SU-DHL-6 (cell line): ENCODE data around the gene ULK3.

ENCODE experiments used
- H2AFZ ChIP-seq: fragments of 200-600 bp; sonication (generic); 2 replicates; pipeline ENCODE4 v1.6.1; 2014; ENCODE audit warnings: low read depth, mild to moderate bottlenecking, moderate library complexity, mixed read lengths, antibody characterized with exemption, low read length; ENCODE audit not compliant: severe bottlenecking
- H3F3A ChIP-seq: fragments of 200-600 bp; shearing (Covaris generic); 2 replicates; pipeline ENCODE4 v1.6.0; 2016; ENCODE audit warnings: antibody characterized with exemption, mild to moderate bottlenecking; ENCODE audit not compliant: insufficient read depth
- H3K27ac ChIP-seq: fragments of 200-600 bp; sonication (generic); 2 replicates; pipeline ENCODE4 v1.5.1; 2016; ENCODE audit warnings: low read depth, mild to moderate bottlenecking, low read length, moderate library complexity, mixed read lengths
- H3K27me3 ChIP-seq: fragments of 200-600 bp; sonication (generic), shearing (Covaris generic); 2 replicates; pipeline ENCODE4 v1.6.0; 2014; ENCODE audit warnings: mild to moderate bottlenecking, low read length
- H3K36me3 ChIP-seq: fragments of 200-600 bp; sonication (generic); 2 replicates; pipeline ENCODE4 v1.6.1; 2014; ENCODE audit warnings: mild to moderate bottlenecking, low read length, mixed read lengths
- H3K4me2 ChIP-seq: fragments of 300-600, 200-600 bp; shearing (Covaris generic), sonication (generic); 2 replicates; pipeline ENCODE4 v1.6.0; 2014; ENCODE audit warnings: low read length, low read depth, mild to moderate bottlenecking; ENCODE audit not compliant: poor library complexity, severe bottlenecking
- H3K4me3 ChIP-seq: fragments of 200-600 bp; sonication (generic); 2 replicates; pipeline ENCODE4 v1.5.1; 2014; ENCODE audit warnings: antibody characterized with exemption, low read length, mild to moderate bottlenecking, mixed read lengths; ENCODE audit not compliant: insufficient read depth, poor library complexity, severe bottlenecking
- H3K79me2 ChIP-seq: fragments of 200-600 bp; sonication (generic); 2 replicates; pipeline ENCODE4 v1.6.1; 2014; ENCODE audit warnings: mild to moderate bottlenecking, low read length, moderate library complexity; ENCODE audit not compliant: insufficient read depth
- H3K9ac ChIP-seq: fragments of 200-600 bp; sonication (generic); 2 replicates; pipeline ENCODE4 v1.7.0; 2014; ENCODE audit warnings: mild to moderate bottlenecking, low read length
- H3K9me2 ChIP-seq: fragments of 200-600 bp; sonication (generic); replicated peaks from 2 replicates; pipeline ENCODE4 v1.6.1; 2014; ENCODE audit warnings: low read length; ENCODE audit not compliant: insufficient read depth
- H3K9me3 ChIP-seq: fragments of 200-600 bp; sonication (generic); 2 replicates; pipeline ENCODE4 v1.6.1; 2014; ENCODE audit warnings: low read length, mixed read lengths; ENCODE audit not compliant: insufficient read depth
- H4K20me1 ChIP-seq: fragments of 200-600 bp; sonication (generic); 2 replicates; pipeline ENCODE4 v1.6.1; 2014; ENCODE audit warnings: low read depth, mild to moderate bottlenecking, antibody characterized with exemption, low read length, moderate library complexity, mixed read lengths
- CTCF ChIP-seq: fragments of 200-600 bp; sonication (generic); IDR thresholded peaks from one replicate; pipeline ENCODE4 v1.5.1; 2017; ENCODE audit warnings: antibody characterized with exemption, mild to moderate bottlenecking, low read length, moderate library complexity; ENCODE audit not compliant: insufficient read depth, poor library complexity, severe bottlenecking
- EZH2phosphoT487 ChIP-seq: fragments of 200-600 bp; sonication (generic), shearing (Covaris generic); conservative IDR thresholded peaks from 2 replicates; pipeline ENCODE4 v1.6.1; 2018; ENCODE audit warnings: mild to moderate bottlenecking, antibody characterized with exemption, low read length, moderate library complexity, mixed read lengths

Gene ULK3

GRCh38 chr15:74794970-74795349 is 48.0 kb downstream of the ULK3 start:
- H3F3A ChIP-seq = peaks cover 29% of the 10 kb centered on the region
- no peaks in the 10 kb centered on the region for H3K27me3 ChIP-seq
- H3K79me2 ChIP-seq = peaks cover 83% of the 10 kb centered on the region
- no peaks in the 10 kb centered on the region for H3K9me3 ChIP-seq
- no peaks in the 10 kb centered on the region for H4K20me1 ChIP-seq
- H3K27ac ChIP-seq = peak overlapping the region; percentile 43; the same call in 1 of the 2 replicates
- H3K9ac ChIP-seq = 0 out of 2 replicates have a peak overlapping the region, but pooled peaks have one; percentile 11
- no peaks in the 10 kb centered on the region for H3K36me3 ChIP-seq
- H3K4me2 ChIP-seq = no peak overlapping the region
- H2AFZ ChIP-seq = no peak overlapping the region
- TF ChIP-seq EZH2phosphoT487 (no peak), CTCF (no peak)
- H3K9me2 ChIP-seq = no peaks in the 10 kb centered on the region
- no peak overlapping the region for H3K4me3 ChIP-seq

- TF ChIP-seq EZH2phosphoT487 (no peak), CTCF (no peak)
- H3K9me2 ChIP-seq = no peaks in the 10 kb centered on the region
- no peak overlapping the region for H2AFZ ChIP-seq
- H4K20me1 ChIP-seq = no peaks in the 10 kb centered on the region
- H3K79me2 ChIP-seq = peaks cover 88% of the 10 kb centered on the region
- no peaks in the 10 kb centered on the region for H3K36me3 ChIP-seq
- no peak overlapping the region for H3K4me3 ChIP-seq
- no peaks in the 10 kb centered on the region for H3K9me3 ChIP-seq
- no peaks in the 10 kb centered on the region for H3K27me3 ChIP-seq
- H3K4me2 ChIP-seq = no peak overlapping the region
- peak overlapping the region; percentile 96 for H3K27ac ChIP-seq
- H3K9ac ChIP-seq = 0 out of 2 replicates have a peak overlapping the region, but pooled peaks have one; percentile 11
- H3F3A ChIP-seq = peaks cover 29% of the 10 kb centered on the region
Observed at GRCh38 chr15:74794248-74794969, 48.5 kb downstream of the ULK3 start.

GRCh38 chr15:74793135-74794028 is 49.6 kb downstream of the ULK3 start:
- Histone ChIP-seq H3K27ac (peak overlapping the region; percentile 96), H4K20me1 (no peaks in the 10 kb centered on the region), H3K79me2 (peaks cover 95% of the 10 kb centered on the region)

More at GRCh38 chr15:74793135-74794028, 49.6 kb downstream of the ULK3 start:
- H3K9me3 ChIP-seq = no peaks in the 10 kb centered on the region
- no peak for TF ChIP-seq EZH2phosphoT487
- peak; percentile 41 for TF ChIP-seq CTCF
- H3K4me2 ChIP-seq = peak overlapping the region; percentile 73
- no peaks in the 10 kb centered on the region for H3K36me3 ChIP-seq
- H3K27me3 ChIP-seq = no peaks in the 10 kb centered on the region
- H3K9me2 ChIP-seq = no peaks in the 10 kb centered on the region
- peaks cover 32% of the 10 kb centered on the region for H3F3A ChIP-seq
- peak overlapping the region; percentile 77; the same call in 1 of the 2 replicates for H3K9ac ChIP-seq
- H3K4me3 ChIP-seq = no peak overlapping the region
- H2AFZ ChIP-seq = no peak overlapping the region
